GM08714 (cell line): ENCODE measurements around the gene C2orf49.

ENCODE experiments used
- H3K4me3 ChIP-seq: fragments of 200-500 bp; sonication (Bioruptor generic); 2 replicates; pipeline ENCODE4 v1.5.1; 2014; ENCODE audit warnings: mild to moderate bottlenecking, low read length, inconsistent platforms
- ZNF274 ChIP-seq: IDR thresholded peaks from 2 replicates; pipeline ENCODE4 v1.6.1; 2012; ENCODE audit warnings: mild to moderate bottlenecking, low read depth, low read length

Gene C2orf49

DNA sequence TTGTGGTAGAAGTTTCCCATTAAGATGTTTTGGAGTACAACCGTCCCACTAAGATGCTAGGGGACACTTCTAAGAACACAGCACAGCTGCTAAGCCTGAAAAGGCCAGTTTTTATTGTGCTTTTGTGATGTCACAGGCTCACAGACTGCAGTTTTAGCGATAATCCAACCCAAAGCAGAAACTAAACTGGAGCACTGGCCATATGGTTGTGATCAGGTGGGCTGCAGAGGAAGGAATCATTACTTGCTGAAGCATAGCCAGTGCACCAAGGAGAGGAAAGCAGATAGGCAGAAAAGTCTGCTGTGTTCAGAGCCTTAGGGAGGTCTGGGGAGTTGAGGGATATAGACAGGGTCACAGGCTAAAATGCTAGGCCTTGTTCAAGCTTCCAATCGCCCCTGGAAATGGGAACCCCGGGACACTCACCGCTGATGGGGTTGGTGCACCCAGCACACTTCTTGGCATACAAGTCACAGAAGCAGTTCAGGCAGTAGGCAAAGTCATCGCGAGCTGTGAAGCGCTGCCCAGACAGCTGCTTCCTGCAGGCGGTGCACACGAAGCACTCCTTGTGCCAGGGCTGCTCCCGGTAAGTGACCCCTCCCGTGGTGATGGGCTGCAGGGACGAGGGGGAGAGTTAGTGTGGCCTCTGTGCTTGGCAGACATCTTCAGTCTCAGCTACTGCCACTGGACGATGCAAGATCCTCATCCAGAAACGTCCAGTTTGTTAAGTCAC, 25.7 kb downstream of the C2orf49 start:
- TF ChIP-seq ZNF274: no peak
- H3K4me3 ChIP-seq: no peak overlapping the region

DNA sequence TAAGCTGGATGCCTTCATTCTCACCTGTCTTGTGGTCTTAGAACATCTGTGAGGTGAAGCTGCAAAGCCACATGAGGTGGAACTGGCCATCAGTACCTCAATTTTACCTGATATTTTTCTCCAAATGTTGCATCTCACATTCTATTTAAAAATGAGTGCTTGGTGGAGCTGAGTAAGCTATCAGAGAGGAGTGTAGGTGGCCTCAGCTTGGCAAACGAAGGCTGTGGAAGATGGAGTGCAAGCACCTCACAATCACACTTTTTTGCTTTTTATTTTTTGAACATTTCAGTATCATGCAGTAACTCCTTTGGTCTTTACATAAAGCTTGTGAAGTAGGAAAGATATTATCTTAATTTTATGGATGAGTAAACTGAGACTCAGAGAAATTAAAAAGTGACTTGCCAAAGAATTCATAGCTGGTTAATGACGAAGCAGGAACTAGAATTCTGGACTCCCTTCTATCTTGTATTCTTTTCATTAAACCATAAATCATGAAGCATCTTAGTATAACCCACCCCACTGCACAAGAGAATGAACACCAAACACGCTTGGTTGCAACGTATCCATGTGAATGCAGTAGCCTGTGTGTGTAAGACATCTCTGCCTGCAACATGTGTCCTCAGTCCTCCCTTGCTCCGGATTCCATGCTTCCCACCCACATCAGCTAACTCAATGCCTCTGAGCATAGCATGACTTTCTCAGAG, 27.2 kb downstream of the C2orf49 start:
- H3K4me3 ChIP-seq: no peak overlapping the region
- TF ChIP-seq ZNF274: no peak

DNA sequence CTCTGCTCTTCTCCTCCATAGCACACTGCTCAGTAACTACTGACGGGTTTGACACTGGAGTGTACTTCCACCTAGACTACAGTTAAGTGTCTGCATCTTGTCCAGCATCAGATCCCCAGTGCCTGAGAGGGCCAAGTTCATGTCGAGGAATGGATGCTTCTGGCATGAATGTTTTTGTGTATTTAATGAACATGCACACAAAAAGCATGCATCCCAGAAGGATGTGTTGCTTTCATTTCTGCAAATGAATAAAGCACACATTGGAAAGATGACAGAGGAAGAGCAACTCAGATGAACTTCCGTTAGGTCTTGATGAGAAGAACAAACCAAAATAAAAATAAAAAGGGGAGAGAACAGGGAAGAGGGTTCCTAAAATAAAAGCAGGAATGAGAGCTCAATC, 27.9 kb downstream of the C2orf49 start:
- TF ChIP-seq ZNF274: no peak
- no peak overlapping the region for H3K4me3 ChIP-seq

DNA sequence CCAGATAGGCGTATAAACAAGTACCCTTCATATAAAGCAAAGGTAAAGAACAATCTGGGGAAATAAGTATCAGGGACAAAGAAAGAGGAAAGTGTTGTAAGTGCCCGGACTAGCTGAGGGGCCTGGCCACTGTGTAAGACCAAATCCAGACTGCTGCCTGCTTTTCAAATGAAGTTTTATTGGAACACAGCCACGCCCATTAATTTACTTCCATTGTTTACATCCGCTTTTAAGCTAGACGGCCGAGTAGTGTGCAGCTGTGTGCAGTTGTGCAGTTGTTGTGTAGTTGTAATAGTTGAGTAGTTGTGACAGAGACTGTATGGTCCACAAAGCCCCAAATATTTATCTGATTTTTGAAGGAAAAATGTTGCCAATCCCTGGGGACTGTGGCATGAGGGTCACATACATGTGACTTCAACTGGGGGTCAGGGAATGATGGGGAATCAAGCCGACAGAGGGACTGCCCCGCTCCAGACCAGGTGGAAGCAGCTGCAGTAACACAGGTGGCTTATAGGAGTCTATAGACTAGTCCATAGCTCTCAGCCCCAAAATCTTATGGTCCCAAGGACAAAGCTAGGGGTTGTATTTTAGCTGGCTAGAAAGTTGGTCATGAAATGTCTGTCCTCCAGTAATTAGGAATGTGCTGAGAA, 31.5 kb downstream of the C2orf49 start:
- H3K4me3 ChIP-seq: no peak overlapping the region
- no peak for TF ChIP-seq ZNF274

DNA sequence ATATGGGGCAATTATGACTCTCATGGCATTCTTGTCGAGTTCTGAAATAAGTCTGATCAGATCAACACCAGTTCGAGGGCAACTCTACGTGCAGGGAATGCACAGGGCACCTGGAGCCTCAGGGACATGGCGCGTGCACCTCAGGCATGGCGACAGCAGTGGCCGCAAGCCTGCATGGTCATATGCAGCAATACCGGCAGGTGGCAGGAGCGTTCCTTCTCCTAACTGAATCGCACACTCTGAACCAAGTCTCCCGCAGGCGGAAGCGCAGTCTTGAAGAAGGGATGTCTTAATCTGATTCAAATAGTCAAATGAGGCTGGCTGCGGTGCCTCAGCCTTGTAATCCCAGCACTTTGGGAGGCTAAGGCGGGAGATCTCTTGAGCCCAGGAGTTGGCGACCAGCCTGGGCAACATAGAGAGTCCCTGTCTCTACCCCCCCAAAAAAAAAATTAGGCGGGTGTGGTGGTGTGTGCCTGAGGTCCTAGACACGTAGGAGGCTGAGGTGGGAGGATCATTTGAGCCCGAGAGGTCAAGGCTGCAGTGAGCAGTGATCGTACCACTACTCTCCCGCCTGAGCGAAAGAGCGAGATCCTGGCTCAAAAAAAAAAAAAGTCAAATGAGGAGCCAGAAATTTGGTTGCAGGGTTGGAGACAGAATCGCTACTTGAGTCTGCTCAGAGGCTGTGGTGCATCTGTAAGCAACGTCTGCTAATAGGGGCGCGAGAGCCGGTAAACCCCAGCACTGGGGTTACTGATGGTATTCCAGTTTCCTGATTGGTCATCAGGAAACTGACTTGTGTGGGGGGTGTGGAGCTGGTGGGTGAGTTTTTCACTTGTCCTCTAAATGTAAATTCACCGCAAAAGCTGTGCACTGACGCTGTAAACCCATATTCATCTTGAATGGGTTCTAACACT, 32.7 kb downstream of the C2orf49 start:
- no peak overlapping the region for H3K4me3 ChIP-seq
- TF ChIP-seq ZNF274: no peak

DNA sequence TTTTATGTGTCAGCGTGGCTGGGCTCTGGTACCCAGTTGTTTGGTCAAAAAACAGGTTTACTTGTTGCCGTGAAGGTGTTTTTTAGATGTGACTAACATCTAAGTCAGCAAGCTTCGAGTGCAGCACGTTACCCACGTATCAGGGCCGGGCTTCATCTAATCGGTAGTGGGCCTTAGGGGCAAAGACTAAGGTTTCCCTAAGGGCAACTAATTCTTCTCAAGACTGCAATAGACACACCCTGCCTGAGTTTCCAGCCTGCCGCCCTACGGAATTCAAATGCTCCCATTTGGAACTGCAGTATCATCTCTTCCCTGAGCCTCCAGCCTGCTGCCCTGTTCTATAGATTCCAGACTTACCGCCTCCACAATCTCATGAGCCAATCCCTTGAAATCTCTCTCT, 33.8 kb downstream of the C2orf49 start:
- no peak overlapping the region for H3K4me3 ChIP-seq
- no peak for TF ChIP-seq ZNF274

DNA sequence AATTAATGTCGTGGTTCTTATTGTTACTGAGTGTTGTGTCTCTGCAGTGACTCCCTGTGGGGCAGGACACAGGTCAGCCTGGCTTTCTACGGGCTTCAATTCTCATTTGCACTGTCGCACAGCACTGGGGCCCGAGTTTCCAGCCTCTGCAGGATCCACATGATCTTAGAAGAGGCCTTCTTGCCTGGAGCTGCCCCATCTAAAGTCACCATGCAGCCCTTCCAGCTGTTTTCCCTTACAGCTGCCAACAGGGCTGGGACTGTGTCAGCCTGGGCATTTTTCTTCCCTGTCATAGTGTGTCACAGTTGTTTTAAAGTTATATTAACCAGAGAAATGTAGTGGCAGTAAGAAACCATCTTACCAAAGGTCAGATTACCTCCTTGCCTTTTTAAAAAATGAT, 34.5 kb downstream of the C2orf49 start:
- TF ChIP-seq ZNF274: no peak
- H3K4me3 ChIP-seq: no peak overlapping the region

DNA sequence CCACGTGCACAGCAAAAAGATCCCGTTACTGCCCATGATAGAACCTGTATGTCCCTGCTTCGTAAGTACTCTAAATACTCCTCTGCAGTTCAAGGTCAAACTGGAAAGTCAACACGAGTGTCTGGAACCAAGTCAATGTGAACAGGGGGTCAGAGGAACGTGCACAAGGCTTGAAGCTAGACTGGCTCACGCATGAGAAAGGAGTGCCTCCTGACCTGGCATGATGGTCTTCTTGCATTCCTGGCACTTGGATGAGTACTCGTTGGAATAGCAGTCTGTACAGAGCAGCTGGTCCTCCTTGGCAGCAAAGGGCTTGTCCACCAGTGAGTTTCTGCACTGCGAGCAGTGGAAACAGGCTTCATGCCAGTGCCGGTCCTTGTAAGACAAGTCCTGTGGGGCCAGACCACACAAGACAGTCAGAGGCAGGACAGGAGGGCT, 36.0 kb downstream of the C2orf49 start:
- no peak for TF ChIP-seq ZNF274
- H3K4me3 ChIP-seq: no peak overlapping the region

DNA sequence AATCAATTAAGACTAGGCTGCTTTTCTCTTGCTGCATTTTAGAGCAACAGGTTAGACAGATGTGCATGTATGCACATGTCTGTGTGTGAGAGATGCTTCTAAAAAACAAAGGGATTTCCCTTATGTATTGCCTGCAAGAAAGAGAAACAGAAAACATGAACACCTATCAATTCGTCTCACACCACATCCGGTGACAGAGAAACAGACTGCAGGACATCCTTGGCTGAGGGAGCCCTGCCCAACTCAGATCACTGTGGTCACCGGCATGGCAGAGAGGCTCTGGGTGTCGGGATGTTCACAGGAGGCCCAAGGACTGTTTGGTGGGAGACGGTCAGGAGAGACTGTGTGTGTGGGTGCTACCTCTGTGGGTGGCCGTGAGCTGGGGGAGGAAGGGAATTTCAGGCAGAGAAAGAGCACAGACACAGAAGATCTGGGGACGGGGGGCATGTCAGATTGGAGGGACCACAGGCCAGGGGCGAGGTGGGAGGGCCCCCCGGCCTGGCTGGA, 36.6 kb downstream of the C2orf49 start:
- no peak overlapping the region for H3K4me3 ChIP-seq
- TF ChIP-seq ZNF274: no peak

DNA sequence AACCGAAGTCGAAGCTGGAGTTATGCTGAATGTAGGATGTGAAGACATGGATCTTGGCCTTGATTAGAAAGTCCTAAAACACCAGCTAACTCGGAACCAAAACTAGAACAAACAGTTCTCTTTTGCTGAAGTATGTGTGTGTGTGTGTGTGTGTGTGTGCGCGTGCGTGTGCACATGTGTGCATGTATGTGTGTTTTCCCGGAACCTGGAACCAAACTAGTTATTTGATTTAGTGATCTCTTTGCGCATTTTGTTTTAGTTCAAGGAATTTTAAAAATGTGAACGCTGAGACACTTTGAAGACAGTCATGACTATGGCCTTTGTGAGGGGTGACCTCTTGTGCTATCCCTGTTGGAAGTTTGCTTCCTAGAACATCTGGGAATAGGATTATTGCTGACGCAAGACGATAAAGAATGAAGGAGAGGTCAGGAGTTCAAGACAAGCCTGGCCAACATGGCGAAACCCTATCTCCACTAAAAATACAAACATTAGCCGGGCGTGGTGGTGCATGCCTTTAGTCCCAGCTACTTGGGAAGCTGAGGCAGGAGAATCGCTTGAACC, 37.7 kb downstream of the C2orf49 start:
- TF ChIP-seq ZNF274: no peak
- no peak overlapping the region for H3K4me3 ChIP-seq

DNA sequence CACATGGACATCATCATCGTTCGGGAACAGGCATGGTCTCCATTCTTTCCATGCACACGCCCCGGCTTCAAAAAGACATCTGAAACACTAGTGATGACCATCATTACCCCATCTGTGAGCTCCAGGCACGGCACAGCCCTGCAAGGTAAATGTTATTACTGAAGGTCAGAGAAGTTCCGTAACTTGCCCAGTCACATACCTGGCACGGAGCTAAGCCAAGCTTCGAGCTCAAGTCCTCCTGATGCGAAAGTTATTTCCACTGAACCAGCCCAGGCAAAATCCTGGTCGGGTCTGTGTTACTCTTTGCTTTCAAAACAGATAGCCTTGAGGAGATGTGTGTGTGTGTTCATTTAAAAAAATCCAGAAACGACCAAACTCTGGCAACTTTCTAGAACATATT, 38.7 kb downstream of the C2orf49 start:
- H3K4me3 ChIP-seq: no peak overlapping the region
- TF ChIP-seq ZNF274: no peak

DNA sequence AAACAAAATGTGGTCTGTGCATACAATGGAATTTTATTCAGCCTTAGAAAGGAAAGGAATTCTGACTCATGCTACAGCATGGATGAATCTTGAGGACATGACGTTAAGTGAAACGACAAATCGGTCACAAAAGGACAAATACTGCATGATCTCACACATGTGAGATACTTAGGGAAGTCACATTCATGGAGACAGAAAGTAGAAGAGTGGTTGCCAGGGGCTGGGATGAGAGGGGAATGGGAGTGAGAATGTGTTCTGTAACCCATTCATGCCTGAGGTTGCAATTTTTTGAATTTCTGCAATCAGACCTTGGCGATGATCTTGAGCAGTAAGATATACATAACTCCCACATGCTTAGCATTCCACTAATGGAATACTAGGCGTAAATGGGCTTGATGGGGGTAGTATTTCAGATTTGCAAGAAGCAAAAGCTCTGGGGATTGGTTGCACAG, 39.5 kb downstream of the C2orf49 start:
- no peak for TF ChIP-seq ZNF274
- H3K4me3 ChIP-seq: no peak overlapping the region

DNA sequence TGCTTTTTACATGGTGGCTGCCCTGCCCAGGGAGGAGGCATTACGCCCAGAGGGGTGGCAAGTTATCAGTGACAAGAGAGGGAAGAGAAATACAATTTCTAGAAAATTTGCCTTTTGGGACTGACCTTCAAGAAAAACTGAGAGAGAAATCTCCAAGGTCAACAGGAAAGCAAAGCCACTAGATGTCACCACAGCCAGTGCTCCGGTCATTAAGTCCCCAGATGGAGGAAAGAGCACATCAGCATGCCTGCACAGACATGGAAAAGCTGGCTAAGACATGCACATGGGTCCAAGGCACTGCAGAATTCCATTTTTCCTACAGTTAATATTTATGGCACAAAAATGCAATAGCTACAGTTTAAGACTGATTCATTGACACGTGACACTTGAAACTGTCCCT, 40.5 kb downstream of the C2orf49 start:
- no peak overlapping the region for H3K4me3 ChIP-seq

More for the DNA sequence above, 40.5 kb downstream of the C2orf49 start:
- no peak for TF ChIP-seq ZNF274
